IMR-90 (cell line): Measurements from ENCODE around the gene IRAK2. TPM values are rescaled to one million over a fixed set of nuclear protein-coding genes. Genes with fewer than 3 reads are reported as not detected.

Experiments
- ATAC-seq: fragments of 200-7000 bp; cut with Tn5 transposase; 2 replicates; pipeline ENCODE4 v1.9.1; 2020; ENCODE audit warnings: low read depth, mild to moderate bottlenecking, moderate library complexity
- BruUV-seq: library from RNA; stranded (reverse); fragments of 400-500 nt; replicated peaks from 2 replicates; lab custom pipeline; 2021; lab: Mats Ljungman, UMichigan
- CTCF ChIA-PET: fragments of 300-600 bp; formaldehyde crosslinking; extraction: SDS; loops from one replicate; lab custom pipeline; 2021; ENCODE audit warnings: antibody characterized with exemption; lab: Yijun Ruan, JAX
- POLR2A ChIA-PET: fragments of 300-600 bp; sonication (Branson Sonifier 250); formaldehyde crosslinking; loops from one replicate; lab custom pipeline; 2022; ENCODE audit warnings: antibody characterized with exemption; ENCODE audit not compliant: unreplicated experiment; lab: Charles Lee
- DNase-seq: peaks from one replicate; pipeline ENCODE4 v3.0.0; 2013
- H2AFZ ChIP-seq: replicated peaks from 2 replicates; pipeline ENCODE3; 2013; ENCODE audit warnings: low read length, mild to moderate bottlenecking; ENCODE audit not compliant: poor library complexity
- H2AK5ac ChIP-seq: 2 replicates; pipeline ENCODE4 v1.6.1; 2013; ENCODE audit warnings: low read depth, low read length, inconsistent platforms
- H2AK9ac ChIP-seq: replicated peaks from 2 replicates; pipeline ENCODE3; 2013; ENCODE audit warnings: mild to moderate bottlenecking, low read depth, low read length, moderate library complexity; ENCODE audit not compliant: poor library complexity
- H2BK120ac ChIP-seq: 2 replicates; pipeline ENCODE4 v1.6.1; 2013; ENCODE audit warnings: low read depth, low read length, inconsistent platforms
- H2BK15ac ChIP-seq: 3 replicates; pipeline ENCODE4 v1.6.1; 2013; ENCODE audit warnings: low read depth, low read length, inconsistent platforms
- H2BK20ac ChIP-seq: 2 replicates; pipeline ENCODE4 v1.6.1; 2013; ENCODE audit warnings: low read depth, mild to moderate bottlenecking, inconsistent platforms, low read length, moderate library complexity
- H2BK5ac ChIP-seq: 2 replicates; pipeline ENCODE4 v1.6.1; 2013; ENCODE audit warnings: mild to moderate bottlenecking, low read depth, low read length, inconsistent platforms; ENCODE audit not compliant: poor library complexity, severe bottlenecking
- H3K14ac ChIP-seq: replicated peaks from 2 replicates; pipeline ENCODE4 v1.6.1; 2013; ENCODE audit warnings: low read depth, low read length, inconsistent platforms
- H3K18ac ChIP-seq: 2 replicates; pipeline ENCODE4 v1.6.1; 2013; ENCODE audit warnings: low read depth, low read length, control low read depth
- H3K23ac ChIP-seq: 2 replicates; pipeline ENCODE4 v1.6.1; 2013; ENCODE audit warnings: low read depth, low read length, inconsistent platforms
- H3K27ac ChIP-seq: 2 replicates; pipeline ENCODE4 v1.5.1; 2013; ENCODE audit warnings: mild to moderate bottlenecking, control low read depth, low read length; ENCODE audit not compliant: insufficient read depth
- H3K27me3 ChIP-seq: 2 replicates; pipeline ENCODE4 v1.6.1; 2013; ENCODE audit warnings: low read length; ENCODE audit not compliant: control insufficient read depth, insufficient read depth
- H3K36me3 ChIP-seq: 2 replicates; pipeline ENCODE4 v1.6.1; 2013; ENCODE audit warnings: low read length, mixed read lengths; ENCODE audit not compliant: control insufficient read depth, insufficient read depth
- H3K4ac ChIP-seq: 2 replicates; pipeline ENCODE4 v1.6.1; 2013; ENCODE audit warnings: low read depth, low read length, inconsistent platforms
- H3K4me1 ChIP-seq: 2 replicates; pipeline ENCODE4 v1.6.1; 2013; ENCODE audit warnings: low read length, mixed read lengths; ENCODE audit not compliant: control insufficient read depth, insufficient read depth
- H3K4me2 ChIP-seq: 2 replicates; pipeline ENCODE4 v1.6.1; 2013; ENCODE audit warnings: low read depth, mild to moderate bottlenecking, control low read depth, low read length, moderate library complexity
- H3K4me3 ChIP-seq: 2 replicates; pipeline ENCODE4 v1.5.1; 2013; ENCODE audit warnings: low read depth, mild to moderate bottlenecking, control low read depth, low read length, moderate library complexity; ENCODE audit not compliant: insufficient read depth
- H3K56ac ChIP-seq: 2 replicates; pipeline ENCODE4 v1.6.1; 2013; ENCODE audit warnings: low read length, inconsistent platforms; ENCODE audit not compliant: insufficient read depth; ENCODE audit errors: extremely low read depth
- H3K79me1 ChIP-seq, 2 experiments: 2 replicates each; pipeline ENCODE4 v1.6.1; 2013; ENCODE audit warnings: low read length in 2 of 2, inconsistent platforms in 1 of 2, low read depth in 1 of 2
- H3K9ac ChIP-seq: 2 replicates; pipeline ENCODE4 v1.6.1; 2013; ENCODE audit warnings: low read depth, low read length, control low read depth
- H3K9me1 ChIP-seq: 2 replicates; pipeline ENCODE4 v1.6.1; 2013; ENCODE audit warnings: low read length, inconsistent platforms; ENCODE audit not compliant: insufficient read depth
- H3K9me3 ChIP-seq: 2 replicates; pipeline ENCODE4 v1.6.1; 2013; ENCODE audit warnings: low read length; ENCODE audit not compliant: control insufficient read depth, insufficient read depth
- H4K20me1 ChIP-seq: 2 replicates; pipeline ENCODE4 v1.6.1; 2013; ENCODE audit warnings: low read length, inconsistent platforms; ENCODE audit not compliant: insufficient read depth
- H4K5ac ChIP-seq: 2 replicates; pipeline ENCODE4 v1.6.1; 2013; ENCODE audit warnings: mild to moderate bottlenecking, low read depth, low read length, control low read depth
- H4K8ac ChIP-seq, 2 experiments: 2 replicates each; pipeline ENCODE4 v1.6.1; 2013; ENCODE audit warnings: low read depth in 2 of 2, low read length in 2 of 2, control low read depth in 1 of 2, inconsistent platforms in 1 of 2
- H4K91ac ChIP-seq: 2 replicates; pipeline ENCODE4 v1.6.1; 2013; ENCODE audit warnings: low read depth, low read length, inconsistent platforms; ENCODE audit not compliant: insufficient read depth
- CEBPB ChIP-seq: IDR thresholded peaks from 2 replicates; pipeline ENCODE4 v1.6.1; 2012; ENCODE audit warnings: low read depth, low read length, improper control_type of control experiment
- CTCF ChIP-seq: conservative IDR thresholded peaks from 2 replicates; pipeline ENCODE4 v1.5.1; 2012; ENCODE audit warnings: mild to moderate bottlenecking, low read depth, low read length, improper control_type of control experiment
- MAFK ChIP-seq: IDR thresholded peaks from 2 replicates; pipeline ENCODE4 v1.6.1; 2012; ENCODE audit warnings: low read depth, low read length, improper control_type of control experiment
- MXI1 ChIP-seq: IDR thresholded peaks from 2 replicates; pipeline ENCODE4 v1.6.1; 2012; ENCODE audit warnings: low read depth, mild to moderate bottlenecking, low read length, moderate library complexity, borderline replicate concordance
- NFE2L2 ChIP-seq: fragments of 150-350 bp; IDR thresholded peaks from 2 replicates; pipeline ENCODE4 v1.6.1; 2016; ENCODE audit warnings: low read depth, mild to moderate bottlenecking, low read length
- RCOR1 ChIP-seq: IDR thresholded peaks from 2 replicates; pipeline ENCODE4 v1.6.1; 2012; ENCODE audit warnings: mild to moderate bottlenecking, low read length, improper control_type of control experiment; ENCODE audit not compliant: insufficient replicate concordance
- RFX5 ChIP-seq: IDR thresholded peaks from 2 replicates; pipeline ENCODE4 v1.8.0; 2012; ENCODE audit warnings: low read depth, mild to moderate bottlenecking, low read length, moderate library complexity
- WGBS, 2 experiments: methylation state at CpG; one replicate each; pipeline versions ENCODE4 v1.1.5 to v1.1.7; 2013; ENCODE audit warnings: missing lambda C conversion rate in 2 of 2; ENCODE audit not compliant: insufficient read length in 1 of 2; ENCODE audit errors: extremely low coverage in 2 of 2; 5-methylcytosine and 5-hydroxymethylcytosine counted together
- dilution Hi-C: fragments of 300-500 bp; cut with HindIII; formaldehyde crosslinking; loops from one replicate; pipeline ENCODE4 v1.14.3; 2018; ENCODE audit warnings: low sequenced_read_pairs; ENCODE audit not compliant: unreplicated experiment
- in situ Hi-C: fragments of 300-500 bp; cut with MboI; formaldehyde crosslinking; loops from 3 replicates; pipeline ENCODE4 v1.14.3; 2019; ENCODE audit warnings: low sequenced_read_pairs, inconsistent platforms, mixed read lengths
- intact Hi-C: fragments of 100-400 bp; cut with micrococcal nuclease; formaldehyde crosslinking; loops from 2 replicates; pipeline ENCODE4 v1.10.0; 2022
- polyA plus RNA-seq, 3 experiments: library from polyadenylated mRNA; depleted of rRNA; stranded (reverse); fragments of >200 nt; gene quantifications; 2 replicates each; pipeline ENCODE4 v1.2.3, GENCODE V29; 2012; ENCODE audit warnings: low replicate concordance in 1 of 3
- total RNA-seq: library from RNA; depleted of rRNA; stranded (reverse); fragments of >200 nt; gene quantifications from 2 replicates; pipeline ENCODE4 v1.2.3, GENCODE V29; 2012

IRAK2 gene
- total and polyA plus RNA-seq, 2 of the 4 experiments (the other 2 are of a cell fraction) = 6.9 to 8.1 TPM

GRCh38 chr3:10198226-10198625 is 33.5 kb downstream of the IRAK2 start:
- BruUV-seq = no TSS peak
- Histone ChIP-seq H3K4me1 (peaks cover 27% of the 10 kb centered on the region), H2BK20ac (no peak overlapping the region), H3K79me1 (peaks cover 22 to 66% of the 10 kb centered on the region in 2 experiments), H3K27me3 (no peaks in the 10 kb centered on the region), H2AFZ (peak overlapping the region; percentile 51), H2BK5ac (peak overlapping the region; percentile 87), H4K8ac (peak overlapping the region; percentile 51 to 71; a peak in 3 of 4 replicates), H3K36me3 (peaks cover 2% of the 10 kb centered on the region; the same call in 1 of the 2 replicates), H2BK15ac (peak overlapping the region; percentile 91; the same call in 1 of the 3 replicates), H3K4ac (peak overlapping the region; percentile 80), H2BK120ac (peak overlapping the region; percentile 84; the same call in 1 of the 2 replicates), H3K9me1 (peaks cover 34% of the 10 kb centered on the region), H3K18ac (peak overlapping the region; percentile 20; the same call in 1 of the 2 replicates), H3K14ac (peak overlapping the region; percentile 80), H2AK9ac (no peak overlapping the region), H3K27ac (no peak overlapping the region), H4K91ac (peak overlapping the region; percentile 23; the same call in 1 of the 2 replicates), H3K9me3 (no peaks in the 10 kb centered on the region), H3K4me2 (no peak overlapping the region), H4K5ac (peak overlapping the region; percentile 76; the same call in 1 of the 2 replicates), H2AK5ac (peak overlapping the region; percentile 66), H3K4me3 (no peak overlapping the region), H3K23ac (peak overlapping the region; percentile 79; the same call in 1 of the 2 replicates), H3K9ac (no peak overlapping the region), H3K56ac (no peak overlapping the region), H4K20me1 (no peaks in the 10 kb centered on the region)
- TF ChIP-seq CEBPB (no peak), MXI1 (no peak), CTCF (no peak), RCOR1 (no peak), MAFK (no peak), RFX5 (no peak), NFE2L2 (no peak)
- no peak for DNase-seq
- POLR2A ChIA-PET = no interaction called here
- dilution Hi-C loops (no loop called here), in situ Hi-C loops (no loop called here), intact Hi-C loops (no loop called here)
- no peak for ATAC-seq
- CTCF ChIA-PET = no interaction called here
- no CpG with 5 or more reads among the region's 4 CpGs for whole genome bisulfite sequencing, 2 experiments
